ENCODE results near the gene TIMM44. TPM values are rescaled to one million over a fixed set of nuclear protein-coding genes. Genes with fewer than 3 reads are reported as not detected.

Gene TIMM44
- total RNA-seq, 1 donor = 34.2 TPM

DNA sequence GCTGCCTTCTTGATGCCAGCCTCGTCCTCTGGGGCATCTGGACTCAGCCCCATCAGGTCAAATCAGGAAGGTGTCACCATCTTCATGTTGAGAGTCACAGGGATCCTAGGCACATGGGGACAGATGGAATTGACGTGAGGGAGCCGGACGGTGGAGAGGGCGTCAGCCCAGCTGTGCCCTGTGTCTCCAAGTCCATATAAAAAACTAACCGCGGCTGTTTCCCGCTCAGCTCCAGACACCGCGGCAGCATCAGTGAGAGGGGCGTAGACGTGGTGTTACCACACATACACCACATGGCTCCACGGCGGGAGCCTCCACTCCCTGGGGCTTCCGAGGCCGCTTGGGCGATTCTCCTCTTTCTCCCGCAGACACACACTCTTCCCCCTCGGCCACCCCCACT lies 63.6 kb downstream of the TIMM44 start:
- Histone ChIP-seq H3K4me3 (ENCODE audit: low read length) (no peak overlapping the region), H3K27me3 (ENCODE audit: insufficient read depth, low read length) (peaks cover 6% of the 10 kb centered on the region), H3K4me1 (ENCODE audit: insufficient read depth, low read length) (peaks cover under 1% of the 10 kb centered on the region), H3K9me3 (ENCODE audit: low read depth, low read length) (no peaks in the 10 kb centered on the region)

DNA sequence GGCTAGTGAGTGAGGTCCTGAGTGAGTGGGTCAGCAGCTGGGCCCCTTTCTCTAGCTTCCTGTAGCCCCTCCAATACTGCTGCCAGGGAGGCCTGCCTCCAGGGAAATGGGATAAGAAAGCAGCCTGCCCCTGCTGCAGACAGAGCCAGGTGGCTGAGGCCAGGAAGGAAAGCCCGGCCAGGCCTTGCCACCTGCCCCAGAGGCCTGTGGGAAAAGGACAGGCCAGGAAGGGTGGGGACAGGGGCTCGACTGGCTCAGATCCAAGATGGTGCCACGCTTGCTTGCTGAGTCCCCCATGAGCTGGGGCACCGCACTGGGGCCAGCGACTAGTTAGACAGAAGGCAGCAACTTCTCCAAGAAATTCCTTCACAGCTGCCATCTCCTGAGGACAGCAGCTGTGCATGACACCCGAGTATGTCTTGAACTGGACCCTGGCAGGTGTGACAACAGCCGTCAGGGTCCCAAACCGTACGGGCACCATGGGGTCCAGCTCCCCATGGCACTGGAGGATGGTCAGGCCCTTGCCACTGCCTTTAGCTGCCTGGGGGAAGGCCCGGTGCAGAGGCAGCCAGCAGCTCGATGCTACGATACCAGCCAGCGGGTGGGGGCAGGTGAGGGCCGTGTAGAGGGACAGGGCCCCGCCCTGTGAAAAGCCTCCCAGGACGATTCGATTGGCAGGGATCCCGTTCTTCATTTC lies 64.2 kb downstream of the TIMM44 start:
- Histone ChIP-seq H3K9me3 (ENCODE audit: low read depth, low read length) (no peaks in the 10 kb centered on the region), H3K4me3 (ENCODE audit: low read length) (no peak overlapping the region), H3K4me1 (ENCODE audit: insufficient read depth, low read length) (peaks cover 5% of the 10 kb centered on the region), H3K27me3 (ENCODE audit: insufficient read depth, low read length) (peaks cover 11% of the 10 kb centered on the region)

DNA sequence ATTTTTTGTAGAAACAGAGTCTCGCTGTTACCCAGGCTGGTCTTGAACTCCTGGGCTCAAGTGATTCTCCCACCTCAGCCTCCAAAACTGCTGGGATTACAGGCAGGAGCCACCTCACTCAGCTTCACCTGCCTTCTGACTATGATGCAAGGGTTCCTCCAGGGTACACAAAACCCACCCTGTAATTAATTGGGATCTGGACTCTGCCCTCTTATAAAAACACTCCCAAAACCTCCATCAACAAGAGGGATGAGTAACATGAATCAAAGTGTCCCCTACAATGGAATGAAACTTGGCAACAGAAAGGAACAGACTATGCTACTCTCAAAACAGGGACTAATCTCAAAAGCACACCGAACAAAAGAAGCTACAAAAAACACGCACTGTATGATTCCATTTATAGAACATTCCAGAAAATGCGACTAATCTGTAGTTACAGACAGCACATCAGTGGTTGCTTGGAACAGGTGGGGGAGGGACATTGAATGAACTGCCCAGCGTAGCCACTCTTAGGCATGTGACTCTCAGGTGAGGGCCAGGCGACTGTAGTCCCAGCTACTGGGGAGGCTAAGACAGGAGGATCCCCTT lies 66.1 kb downstream of the TIMM44 start:
- no peak overlapping the region for H3K4me3 ChIP-seq (ENCODE audit: low read length)
- peaks cover 10% of the 10 kb centered on the region for H3K4me1 ChIP-seq (ENCODE audit: insufficient read depth, low read length)
- H3K27me3 ChIP-seq (ENCODE audit: insufficient read depth, low read length) = peaks cover 22% of the 10 kb centered on the region
- H3K9me3 ChIP-seq (ENCODE audit: low read depth, low read length) = no peaks in the 10 kb centered on the region

Other genes with a start within 250 kb of the TIMM44 start
- gene FCER2, start 241.5 kb downstream of the TIMM44 start, total RNA-seq = 25.4 TPM
- gene CLEC4G, start 211.6 kb downstream of the TIMM44 start, total RNA-seq = 0.63 TPM
- 0.21 TPM for gene CD209, start 196.1 kb downstream of the TIMM44 start, total RNA-seq
- gene CLEC4M, start 180.4 kb downstream of the TIMM44 start, total RNA-seq = not detected
- 17.2 TPM for gene EVI5L, start 113.4 kb downstream of the TIMM44 start, total RNA-seq
- gene PRR36, start 69.3 kb downstream of the TIMM44 start, total RNA-seq = 0.10 TPM
- not detected for gene LRRC8E, start 55.2 kb downstream of the TIMM44 start, total RNA-seq
- gene MAP2K7, start 39.8 kb downstream of the TIMM44 start, total RNA-seq = 23.2 TPM
- gene TGFBR3L, start 28.8 kb downstream of the TIMM44 start, total RNA-seq = 0.10 TPM
- 8.6 TPM for gene SNAPC2, start 23.3 kb downstream of the TIMM44 start, total RNA-seq
- not detected for gene CTXN1, start 17.5 kb downstream of the TIMM44 start, total RNA-seq
- 9.2 TPM for gene ELAVL1, start 62.0 kb upstream of the TIMM44 start, total RNA-seq
- gene CCL25, start 109.1 kb upstream of the TIMM44 start, total RNA-seq = not detected
- gene FBN3, start 205.9 kb upstream of the TIMM44 start, total RNA-seq = not detected

Measured in mononuclear cell (primary cell).